Coronary artery (tissue), 2 donors: ENCODE results near the gene SYT12.
A peak's percentile ranks its signal among the peaks of the same experiment; 100 is the strongest.

ENCODE experiments used
- DNase-seq: peaks from one replicate; pipeline ENCODE4 v3.0.0-alpha.2; 2017; ENCODE audit warnings: low spot score
- H3K27ac ChIP-seq, 2 donors: fragments of 200-600 bp; sonication (generic); one replicate each; pipeline ENCODE4 v1.5.1; 2016 to 2019
- H3K4me3 ChIP-seq: fragments of 200-600 bp; sonication (generic); 2 replicates; pipeline ENCODE4 v1.5.1; 2016; ENCODE audit warnings: mild to moderate bottlenecking, moderate library complexity
- TF ChIP-seq, protein P1 (sequence below): fragments of 200-600 bp; sonication (generic); IDR thresholded peaks from one replicate; pipeline ENCODE4 v1.5.1; 2019; ENCODE audit warnings: antibody characterized with exemption

The SYT12 gene

DNA sequence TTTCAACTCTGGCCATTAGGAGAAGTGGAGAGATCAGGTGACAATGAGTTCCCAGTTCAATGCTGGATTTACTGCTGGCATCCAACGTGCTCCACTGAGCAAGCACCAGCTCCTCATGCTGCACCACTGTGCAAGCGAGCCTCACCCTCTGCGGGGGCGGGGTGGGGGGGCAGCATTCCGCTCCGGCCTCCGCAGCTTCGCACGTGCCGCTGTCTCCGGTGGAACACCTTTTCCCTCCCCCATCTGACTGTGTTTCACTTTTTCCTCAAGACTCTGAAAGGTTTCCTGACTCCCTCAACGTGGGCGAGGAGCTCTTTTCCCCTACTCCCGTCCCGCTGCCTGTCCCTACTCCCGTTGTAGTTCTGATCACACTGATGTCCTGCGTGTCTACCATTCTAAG lies 32.9 kb downstream of the SYT12 start:
- TF ChIP-seq, protein P1, sequence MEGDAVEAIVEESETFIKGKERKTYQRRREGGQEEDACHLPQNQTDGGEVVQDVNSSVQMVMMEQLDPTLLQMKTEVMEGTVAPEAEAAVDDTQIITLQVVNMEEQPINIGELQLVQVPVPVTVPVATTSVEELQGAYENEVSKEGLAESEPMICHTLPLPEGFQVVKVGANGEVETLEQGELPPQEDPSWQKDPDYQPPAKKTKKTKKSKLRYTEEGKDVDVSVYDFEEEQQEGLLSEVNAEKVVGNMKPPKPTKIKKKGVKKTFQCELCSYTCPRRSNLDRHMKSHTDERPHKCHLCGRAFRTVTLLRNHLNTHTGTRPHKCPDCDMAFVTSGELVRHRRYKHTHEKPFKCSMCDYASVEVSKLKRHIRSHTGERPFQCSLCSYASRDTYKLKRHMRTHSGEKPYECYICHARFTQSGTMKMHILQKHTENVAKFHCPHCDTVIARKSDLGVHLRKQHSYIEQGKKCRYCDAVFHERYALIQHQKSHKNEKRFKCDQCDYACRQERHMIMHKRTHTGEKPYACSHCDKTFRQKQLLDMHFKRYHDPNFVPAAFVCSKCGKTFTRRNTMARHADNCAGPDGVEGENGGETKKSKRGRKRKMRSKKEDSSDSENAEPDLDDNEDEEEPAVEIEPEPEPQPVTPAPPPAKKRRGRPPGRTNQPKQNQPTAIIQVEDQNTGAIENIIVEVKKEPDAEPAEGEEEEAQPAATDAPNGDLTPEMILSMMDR = no peak
- DNase-seq = no peak
- Histone ChIP-seq H3K27ac (peak overlapping the region; percentile 88), H3K4me3 (peak overlapping the region; percentile 79)

DNA sequence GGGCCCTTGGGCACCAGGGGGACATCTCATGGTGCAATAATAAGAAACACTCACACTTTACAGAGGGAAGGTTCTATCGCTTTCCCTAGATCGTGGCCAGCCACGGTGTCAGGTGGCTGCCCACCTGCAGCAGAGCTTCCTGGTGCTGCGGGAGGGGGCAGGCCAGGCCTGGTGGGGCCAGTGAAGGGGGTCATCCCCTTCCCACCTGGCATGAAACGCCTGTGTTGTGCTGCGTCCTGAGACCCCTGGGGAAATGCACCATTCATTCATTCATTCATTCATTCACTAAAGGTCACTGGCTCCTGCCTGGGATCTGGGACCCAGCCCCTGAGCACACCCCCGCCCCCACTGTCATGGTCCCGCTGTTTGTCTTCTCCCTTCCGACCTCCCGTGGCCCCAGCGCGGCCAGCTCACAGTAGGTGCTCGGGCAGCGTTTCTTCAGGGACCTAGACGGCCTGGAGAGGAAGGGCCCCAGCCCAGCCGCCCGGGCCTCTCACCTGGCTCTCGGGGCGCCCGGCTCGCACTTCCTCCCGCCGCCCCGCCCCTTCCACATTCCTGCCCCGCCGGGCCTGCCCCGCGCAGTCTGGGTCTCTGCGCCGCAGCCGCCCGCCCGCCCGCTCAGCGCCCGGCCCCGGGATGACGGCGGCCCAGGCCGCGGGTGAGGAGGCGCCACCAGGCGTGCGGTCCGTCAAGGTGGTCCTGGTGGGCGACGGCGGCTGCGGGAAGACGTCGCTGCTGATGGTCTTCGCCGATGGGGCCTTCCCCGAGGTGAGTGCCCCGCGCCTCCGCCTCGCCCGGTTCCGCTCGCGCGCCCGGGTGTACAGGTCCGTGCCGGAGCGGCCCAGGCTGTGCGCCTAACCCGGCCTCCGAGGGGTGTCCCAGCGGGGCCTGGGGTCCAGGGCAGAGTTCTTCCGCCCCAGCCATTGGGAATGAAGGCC lies 33.6 kb downstream of the SYT12 start, which contains the start of gene RHOD:
TSS of gene RHOD (plus strand) at position 581 of the 938 bp plus-strand sequence. CDS start at position 637, 56 bp downstream.
- TF ChIP-seq, protein P1 = no peak
- no peak for DNase-seq
- Histone ChIP-seq H3K4me3 (peak within 1 kb of the TSS; percentile 79), H3K27ac (peak within 1 kb of the TSS; percentile 88)

DNA sequence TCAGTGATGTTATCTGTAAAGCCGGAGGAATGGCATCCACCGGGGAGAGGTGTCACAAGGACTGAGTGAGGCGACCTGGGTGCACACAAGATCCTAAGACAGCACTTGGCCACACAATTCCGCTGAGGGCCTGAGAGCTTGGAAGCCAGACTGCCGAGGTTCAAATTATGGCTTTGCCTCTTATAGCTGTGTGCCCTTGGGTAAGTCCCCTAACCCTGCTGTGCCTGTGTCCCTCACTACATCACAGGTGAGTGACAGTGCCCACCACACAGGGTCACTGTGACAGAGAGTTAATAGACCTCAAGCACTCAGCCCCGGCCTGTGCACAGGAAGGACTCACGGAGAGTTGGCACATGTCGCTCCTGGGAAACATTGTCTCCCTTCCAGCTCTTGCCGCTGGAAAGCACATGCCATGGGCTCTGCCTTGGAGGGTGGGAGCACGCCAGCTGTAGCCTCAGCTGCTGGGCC lies 34.3 kb downstream of the SYT12 start:
- H3K4me3 ChIP-seq = peak overlapping the region; percentile 79
- TF ChIP-seq, protein P1 = no peak
- no peak for DNase-seq
- peak overlapping the region; percentile 88 for H3K27ac ChIP-seq

DNA sequence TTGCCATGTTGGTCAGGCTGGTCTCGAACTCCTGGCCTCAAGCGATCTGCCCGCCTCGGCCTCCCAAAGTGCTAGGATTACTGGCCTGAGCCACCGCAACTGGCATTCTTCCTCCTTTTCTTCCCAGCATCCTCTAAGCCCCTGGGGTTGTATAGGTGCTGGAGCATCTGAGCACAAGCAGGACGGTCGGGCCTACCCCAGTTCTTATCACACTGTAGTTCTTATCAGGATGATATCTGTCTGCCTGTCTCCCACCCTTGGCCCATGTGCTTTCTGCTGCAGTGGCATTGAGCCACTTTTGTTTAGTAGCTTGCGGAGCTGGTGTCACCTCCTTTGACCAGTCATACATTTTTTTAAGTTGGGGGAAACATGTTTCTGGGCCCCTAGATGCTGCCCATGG lies 35.6 kb downstream of the SYT12 start:
- TF ChIP-seq, protein P1 = no peak

DNA sequence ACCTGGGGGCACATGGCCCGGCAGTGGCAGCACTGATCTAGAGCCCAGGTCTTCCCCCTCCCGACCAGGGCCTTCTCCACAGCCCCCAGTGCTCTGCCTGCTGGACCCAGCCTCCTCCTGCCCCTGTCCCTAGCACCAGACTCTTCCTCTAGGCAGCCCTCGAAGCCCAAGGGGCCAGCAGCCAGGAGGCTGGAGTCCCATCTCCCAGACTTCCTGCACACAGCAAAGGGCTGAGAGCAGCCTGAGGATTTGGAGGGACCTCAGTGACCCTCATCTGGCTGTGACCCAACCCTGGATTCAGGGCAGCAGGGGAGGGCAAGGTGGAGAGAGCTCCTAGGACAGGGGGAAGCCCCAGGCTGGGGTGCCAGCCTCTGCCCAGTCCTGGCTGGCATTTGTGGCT lies 36.7 kb downstream of the SYT12 start:
- TF ChIP-seq, protein P1 = no peak
- H3K27ac ChIP-seq = no peak overlapping the region
- H3K4me3 ChIP-seq = no peak overlapping the region
- DNase-seq = no peak

More for the DNA sequence above, 35.6 kb downstream of the SYT12 start:
- Histone ChIP-seq H3K4me3 (no peak overlapping the region), H3K27ac (peak overlapping the region in 1 of 2 donors; percentile 11)
- DNase-seq = no peak

DNA sequence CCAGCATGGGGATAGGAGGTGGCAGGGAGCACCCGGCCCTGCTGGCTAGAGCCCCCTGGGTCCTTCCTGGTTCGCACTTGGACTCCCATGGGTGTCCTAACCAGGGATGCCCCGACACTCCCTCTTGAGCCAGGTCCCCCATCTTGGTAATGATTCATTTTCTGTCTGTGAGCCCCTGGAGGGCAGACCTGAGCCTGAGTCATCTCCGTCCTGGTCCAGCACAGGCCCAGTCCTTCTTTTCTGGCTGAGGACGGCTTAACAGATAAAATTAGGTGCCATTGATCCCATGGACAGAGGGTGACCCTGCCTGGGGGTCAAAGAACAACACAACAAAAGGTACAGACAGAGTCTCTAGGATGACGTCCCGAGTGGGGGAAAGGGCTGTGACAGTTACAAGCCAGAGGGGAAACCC lies 37.2 kb downstream of the SYT12 start:
- TF ChIP-seq, protein P1 = no peak
- DNase-seq = no peak
- no peak overlapping the region for H3K27ac ChIP-seq
- no peak overlapping the region for H3K4me3 ChIP-seq
